Parathyroid adenoma (tissue), 2 donors: ENCODE data around the gene GAN.
"Not testable (repeated sequence)": the region's sequence is repeated elsewhere in the genome, so short reads cannot be mapped to it uniquely, and the experiment has no call there.

ENCODE experiments used
- H2AFZ ChIP-seq: fragments of 300-600 bp; sonication (generic); one replicate; pipeline ENCODE4 v1.7.0; 2017; ENCODE audit warnings: antibody characterized with exemption, mild to moderate bottlenecking
- H3K27ac ChIP-seq: fragments of 300-600 bp; sonication (generic); one replicate; pipeline ENCODE4 v1.7.0; 2017
- H3K27me3 ChIP-seq: fragments of 300-600 bp; sonication (generic); one replicate; pipeline ENCODE4 v1.7.0; 2017; ENCODE audit warnings: low read length; ENCODE audit not compliant: control insufficient read depth, insufficient read depth
- H3K36me3 ChIP-seq: fragments of 300-600 bp; sonication (generic); one replicate; pipeline ENCODE4 v1.7.0; 2017; ENCODE audit warnings: low read length; ENCODE audit not compliant: control insufficient read depth, insufficient read depth
- H3K4me1 ChIP-seq: fragments of 300-600 bp; sonication (generic); one replicate; pipeline ENCODE4 v1.7.0; 2017; ENCODE audit warnings: control low read depth
- H3K4me2 ChIP-seq: fragments of 300-600 bp; sonication (generic); one replicate; pipeline ENCODE4 v1.7.0; 2017; ENCODE audit warnings: low read length
- H3K4me3 ChIP-seq: fragments of 300-600 bp; sonication (generic); one replicate; pipeline ENCODE4 v1.7.0; 2017; ENCODE audit warnings: low read depth, low read length
- H3K79me2 ChIP-seq: fragments of 300-600 bp; sonication (generic); one replicate; pipeline ENCODE4 v1.7.0; 2017; ENCODE audit warnings: control low read depth
- H3K9ac ChIP-seq: fragments of 300-600 bp; sonication (generic); one replicate; pipeline ENCODE4 v1.7.0; 2017; ENCODE audit warnings: mild to moderate bottlenecking
- H3K9me3 ChIP-seq: fragments of 300-600 bp; sonication (generic); one replicate; pipeline ENCODE4 v1.7.0; 2017; ENCODE audit warnings: low read length; ENCODE audit not compliant: control insufficient read depth
- CTCF ChIP-seq: fragments of 300-600 bp; sonication (generic); IDR thresholded peaks from one replicate; pipeline ENCODE4 v1.7.0; 2017; ENCODE audit warnings: antibody characterized with exemption, mild to moderate bottlenecking
- donor health status: primary hyperparathyroidism.

The GAN gene

GRCh38 chr16:81416749-81417148, 102.0 kb downstream of the GAN start:
- Histone ChIP-seq H3K79me2 (no peaks in the 10 kb centered on the region), H3K27ac (no peak overlapping the region), H3K4me3 (no peak overlapping the region), H2AFZ (no peak overlapping the region), H3K36me3 (no peaks in the 10 kb centered on the region), H3K9me3 (no peaks in the 10 kb centered on the region), H3K9ac (no peak overlapping the region), H3K27me3 (no peaks in the 10 kb centered on the region), H3K4me1 (no peaks in the 10 kb centered on the region), H3K4me2 (no peak overlapping the region)
- TF ChIP-seq CTCF: no peak

- H2AFZ ChIP-seq: no peak overlapping the region
- no peaks in the 10 kb centered on the region for H3K9me3 ChIP-seq
- no peaks in the 10 kb centered on the region for H3K4me1 ChIP-seq
- H3K27ac ChIP-seq: no peak overlapping the region
- no peaks in the 10 kb centered on the region for H3K27me3 ChIP-seq
- H3K36me3 ChIP-seq: no peaks in the 10 kb centered on the region
- H3K9ac ChIP-seq: no peak overlapping the region
- H3K4me2 ChIP-seq: no peak overlapping the region
- TF ChIP-seq CTCF: no peak
- no peaks in the 10 kb centered on the region for H3K79me2 ChIP-seq
- no peak overlapping the region for H3K4me3 ChIP-seq
Measured at GRCh38 chr16:81417210-81417609, 102.4 kb downstream of the GAN start.

DNA sequence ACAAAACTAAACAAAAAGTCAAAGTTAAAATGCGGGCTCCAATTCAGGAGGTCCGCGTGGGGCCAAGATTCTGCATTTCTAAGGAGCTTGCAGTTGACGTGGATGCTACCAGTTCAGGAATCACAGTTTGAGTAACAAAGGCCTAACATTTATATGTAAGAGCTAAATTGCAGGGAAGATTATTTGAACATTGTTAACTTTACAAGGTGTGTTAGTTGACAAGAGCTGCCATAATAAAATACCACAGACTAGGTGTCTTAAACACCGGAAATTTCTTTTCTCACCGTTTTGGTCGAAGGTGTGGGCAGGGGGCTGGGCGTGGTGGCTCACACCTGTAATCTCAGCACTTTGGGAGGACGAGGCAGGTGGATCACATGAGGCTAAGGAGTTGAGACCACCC, 105.0 kb downstream of the GAN start:
- no peaks in the 10 kb centered on the region for H3K36me3 ChIP-seq
- H3K4me2 ChIP-seq: no peak overlapping the region
- H3K9ac ChIP-seq: no peak overlapping the region
- H3K27me3 ChIP-seq: no peaks in the 10 kb centered on the region
- H3K4me1 ChIP-seq: no peaks in the 10 kb centered on the region
- H3K4me3 ChIP-seq: no peak overlapping the region
- TF ChIP-seq CTCF: no peak
- H3K79me2 ChIP-seq: no peaks in the 10 kb centered on the region
- H3K9me3 ChIP-seq: no peaks in the 10 kb centered on the region
- no peak overlapping the region for H2AFZ ChIP-seq
- H3K27ac ChIP-seq: no peak overlapping the region

DNA sequence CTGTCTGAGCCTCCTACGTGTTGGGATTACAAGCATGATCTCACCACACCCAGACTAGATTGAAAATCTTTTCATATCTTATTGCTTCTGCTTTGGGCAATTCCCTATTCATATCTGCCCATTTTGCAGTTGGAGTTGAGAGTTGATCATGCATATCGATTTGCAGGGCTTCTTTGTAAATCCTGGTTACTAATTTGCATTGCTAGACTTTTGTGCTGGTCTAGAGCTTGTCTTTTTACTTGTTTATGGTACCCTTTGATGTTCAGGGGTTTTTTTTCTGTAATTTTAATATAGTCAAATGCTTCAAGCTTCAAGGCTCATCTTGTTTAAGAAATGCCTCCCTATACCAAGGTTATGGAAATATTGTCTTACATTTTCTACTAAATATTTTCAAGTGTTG, 106.4 kb downstream of the GAN start:
- Histone ChIP-seq H3K4me1 (no peaks in the 10 kb centered on the region), H3K27ac (no peak overlapping the region), H3K79me2 (no peaks in the 10 kb centered on the region), H3K9ac (no peak overlapping the region), H3K36me3 (no peaks in the 10 kb centered on the region), H2AFZ (no peak overlapping the region), H3K4me2 (no peak overlapping the region), H3K9me3 (no peaks in the 10 kb centered on the region), H3K27me3 (no peaks in the 10 kb centered on the region), H3K4me3 (no peak overlapping the region)
- no peak for TF ChIP-seq CTCF

DNA sequence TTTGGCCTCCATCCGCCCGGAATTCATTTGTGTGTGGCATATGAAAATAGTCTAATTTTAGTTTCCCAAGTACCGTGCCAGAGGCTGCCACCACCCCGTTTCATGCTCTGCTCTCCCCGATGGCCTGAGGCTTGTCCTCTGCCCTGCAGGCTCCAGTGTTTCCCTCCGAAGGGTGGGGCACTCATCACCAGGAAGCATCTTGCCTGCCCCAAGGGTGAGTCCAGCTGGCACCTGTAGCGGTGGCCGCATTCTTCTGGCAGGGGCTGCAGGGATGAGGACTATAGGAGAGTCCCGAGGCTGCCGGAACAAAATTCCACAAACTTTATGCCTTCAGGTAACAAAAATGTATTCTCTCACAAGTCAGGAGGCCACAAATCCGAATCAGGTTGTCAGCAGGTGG, 106.8 kb downstream of the GAN start:
- H3K36me3 ChIP-seq: no peaks in the 10 kb centered on the region
- H2AFZ ChIP-seq: no peak overlapping the region
- no peak overlapping the region for H3K4me3 ChIP-seq
- no peaks in the 10 kb centered on the region for H3K79me2 ChIP-seq
- no peak overlapping the region for H3K9ac ChIP-seq
- TF ChIP-seq CTCF: no peak
- no peaks in the 10 kb centered on the region for H3K27me3 ChIP-seq
- H3K9me3 ChIP-seq: no peaks in the 10 kb centered on the region
- H3K4me2 ChIP-seq: no peak overlapping the region
- H3K4me1 ChIP-seq: no peaks in the 10 kb centered on the region
- no peak overlapping the region for H3K27ac ChIP-seq

- not testable (repeated sequence) for H3K36me3 ChIP-seq, H3K79me2 ChIP-seq, H3K27me3 ChIP-seq, H3K9ac ChIP-seq, H2AFZ ChIP-seq, H3K27ac ChIP-seq, H3K4me3 ChIP-seq, H3K4me2 ChIP-seq, H3K4me1 ChIP-seq, H3K9me3 ChIP-seq
Measured at GRCh38 chr16:81422153-81422552, 107.4 kb downstream of the GAN start.
